Inferior parietal cortex (tissue), 1 donor: ENCODE data around the gene IQUB.
"Not testable (repeated sequence)": the region's sequence is repeated elsewhere in the genome, so short reads cannot be mapped to it uniquely, and the experiment has no call there.

Source experiments
- DNase-seq: peaks from one replicate; pipeline ENCODE4 v3.0.0-alpha.2; 2016; ENCODE audit errors: extremely low spot score

Gene IQUB

DNA sequence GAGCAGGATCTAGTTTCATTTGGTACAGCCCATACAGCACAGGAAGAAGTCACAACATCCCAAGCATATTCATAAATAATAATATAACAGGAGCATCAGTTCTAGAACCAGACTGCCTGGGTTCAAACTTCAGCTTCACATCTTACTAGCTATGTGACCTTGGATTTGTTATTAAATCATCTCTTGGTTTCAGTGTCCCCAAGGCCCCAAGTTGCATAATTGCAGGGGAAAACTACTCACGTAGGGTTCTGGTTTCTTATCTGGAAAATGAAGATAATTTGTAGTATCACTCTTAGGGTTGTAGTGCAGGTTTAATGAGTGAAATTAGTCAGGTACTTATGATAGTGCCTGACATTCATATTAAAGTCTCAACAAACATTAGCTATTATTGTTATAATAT is 5.5 kb upstream of the IQUB start:
- no peak for DNase-seq

DNA sequence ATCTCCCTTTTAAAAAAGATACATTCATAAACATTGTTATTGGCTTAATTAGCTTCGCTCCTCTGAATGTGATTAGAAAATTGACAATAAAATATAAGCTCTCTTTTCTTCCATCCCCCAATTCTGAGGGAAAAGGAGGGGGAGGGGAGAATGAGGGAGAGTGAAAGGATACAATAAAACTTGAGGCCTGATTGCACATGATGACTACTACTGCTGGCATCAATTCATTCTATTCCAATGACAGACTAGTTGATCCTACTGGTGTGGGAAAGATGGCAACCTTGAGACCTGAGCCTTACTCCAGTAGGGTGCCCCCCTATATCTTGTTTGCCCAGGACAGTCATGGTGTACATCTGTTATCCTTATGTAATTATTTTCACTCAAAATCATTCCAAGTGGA is 4.5 kb upstream of the IQUB start:
- DNase-seq = no peak

DNA sequence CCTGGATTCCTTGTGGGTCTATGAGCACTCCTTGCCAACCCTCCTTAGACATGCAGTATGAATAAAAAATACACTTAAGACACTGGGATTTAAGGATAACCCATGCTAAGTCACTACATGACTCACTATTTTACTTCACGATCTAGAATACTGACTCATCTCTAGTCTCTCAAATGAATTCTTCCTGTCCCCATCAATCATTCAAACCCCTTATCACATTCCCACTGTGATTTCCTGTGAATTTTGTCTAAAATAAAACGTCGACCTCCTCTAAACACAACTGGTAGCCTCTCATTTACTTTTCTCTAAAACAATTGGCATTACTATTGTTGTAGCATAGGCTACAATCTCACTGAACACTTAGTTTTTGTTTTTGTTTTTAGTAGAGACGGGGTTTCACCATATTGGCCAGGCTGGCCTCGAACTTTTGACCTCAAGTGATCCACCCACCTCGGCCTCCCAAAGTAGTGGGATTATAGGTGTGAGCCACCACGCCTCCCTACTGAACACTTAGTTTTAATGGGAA is 3.9 kb upstream of the IQUB start:
- no peak for DNase-seq

DNA sequence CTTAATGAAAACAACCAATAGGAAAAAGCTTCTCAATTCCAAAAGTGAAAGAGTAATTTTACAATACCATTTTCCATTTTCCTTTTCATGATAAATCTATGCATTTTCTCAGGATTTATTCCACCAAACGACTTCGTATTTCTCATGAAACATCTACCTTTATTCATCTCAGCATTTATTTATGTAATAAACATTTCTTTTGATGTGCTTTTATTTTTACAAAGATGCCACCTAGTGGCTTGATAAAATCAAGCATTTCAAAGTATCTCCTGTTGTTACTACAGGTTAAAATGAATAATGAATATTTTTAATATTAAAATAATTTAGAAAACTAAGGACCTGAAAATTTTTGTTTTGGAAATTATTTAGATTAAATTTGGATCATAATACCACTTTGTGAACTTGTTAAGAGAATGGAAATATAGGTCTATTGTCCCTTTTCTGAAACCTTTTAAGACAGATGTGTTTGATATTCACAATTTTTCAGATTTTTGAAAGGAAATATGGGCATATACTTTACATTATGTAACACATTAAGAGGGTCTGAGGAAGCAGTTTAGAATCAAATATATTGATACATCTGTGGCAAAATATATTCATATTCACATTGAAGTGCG is 2.7 kb upstream of the IQUB start:
- no peak for DNase-seq

DNA sequence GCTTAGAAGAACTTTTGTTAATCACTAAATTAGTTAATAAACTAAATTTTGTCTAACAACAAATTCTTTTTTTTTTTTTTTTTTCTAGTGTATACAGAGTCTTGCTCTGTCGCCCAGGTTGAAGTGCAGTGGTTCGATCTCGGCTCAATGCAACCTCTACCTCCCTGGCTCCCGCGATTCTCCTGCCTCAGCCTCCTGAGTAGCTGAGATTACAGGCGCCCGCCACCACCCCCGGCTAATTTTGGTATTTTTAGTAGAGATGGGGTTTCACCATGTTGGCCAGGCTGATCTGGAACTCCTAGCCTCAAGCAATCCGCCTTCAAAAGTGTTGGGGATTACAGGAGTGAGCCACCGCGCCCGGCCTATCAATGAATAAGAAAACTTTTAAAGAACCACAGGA is 1.1 kb upstream of the IQUB start:
- DNase-seq = no peak

DNA sequence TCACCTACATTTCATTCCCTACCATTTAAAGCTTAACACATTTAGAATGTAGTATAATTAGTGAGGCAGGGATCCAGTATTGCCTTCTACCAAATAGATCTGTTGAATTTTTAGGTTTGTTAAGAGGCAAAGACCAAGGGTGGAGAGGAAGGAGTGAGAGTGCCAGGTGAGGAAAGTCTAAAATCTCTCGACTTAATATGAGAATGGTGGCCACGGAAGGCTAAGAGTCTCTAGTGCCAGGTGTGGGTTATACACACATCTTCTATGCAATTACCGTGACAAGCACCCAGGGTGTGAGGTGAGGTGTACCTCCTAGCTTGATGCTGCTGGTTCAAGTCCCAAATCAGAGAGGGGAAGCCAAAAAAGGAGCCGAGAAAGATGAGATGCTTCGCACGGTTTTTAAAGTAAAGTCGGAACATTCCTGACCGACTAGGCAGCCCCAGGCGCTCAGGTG is 439 bp downstream of the IQUB start:
- no peak for DNase-seq

DNA sequence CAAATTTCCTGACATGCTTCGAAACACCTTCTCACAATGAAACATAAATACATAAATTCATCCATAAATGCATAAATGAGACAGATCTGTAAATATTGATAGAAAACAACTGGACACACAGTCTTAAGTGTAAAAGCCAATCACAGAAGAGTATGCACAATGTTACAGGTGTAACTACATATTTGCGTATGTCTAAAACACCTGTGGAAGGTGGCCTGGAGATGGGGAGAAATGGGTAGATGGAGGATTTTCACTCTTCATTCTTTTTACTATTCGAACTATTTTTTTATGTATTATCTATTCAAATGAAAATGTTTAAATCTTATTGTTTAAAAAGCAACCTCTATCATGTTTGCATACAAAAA is 860 bp downstream of the IQUB start:
- DNase-seq = no peak

DNA sequence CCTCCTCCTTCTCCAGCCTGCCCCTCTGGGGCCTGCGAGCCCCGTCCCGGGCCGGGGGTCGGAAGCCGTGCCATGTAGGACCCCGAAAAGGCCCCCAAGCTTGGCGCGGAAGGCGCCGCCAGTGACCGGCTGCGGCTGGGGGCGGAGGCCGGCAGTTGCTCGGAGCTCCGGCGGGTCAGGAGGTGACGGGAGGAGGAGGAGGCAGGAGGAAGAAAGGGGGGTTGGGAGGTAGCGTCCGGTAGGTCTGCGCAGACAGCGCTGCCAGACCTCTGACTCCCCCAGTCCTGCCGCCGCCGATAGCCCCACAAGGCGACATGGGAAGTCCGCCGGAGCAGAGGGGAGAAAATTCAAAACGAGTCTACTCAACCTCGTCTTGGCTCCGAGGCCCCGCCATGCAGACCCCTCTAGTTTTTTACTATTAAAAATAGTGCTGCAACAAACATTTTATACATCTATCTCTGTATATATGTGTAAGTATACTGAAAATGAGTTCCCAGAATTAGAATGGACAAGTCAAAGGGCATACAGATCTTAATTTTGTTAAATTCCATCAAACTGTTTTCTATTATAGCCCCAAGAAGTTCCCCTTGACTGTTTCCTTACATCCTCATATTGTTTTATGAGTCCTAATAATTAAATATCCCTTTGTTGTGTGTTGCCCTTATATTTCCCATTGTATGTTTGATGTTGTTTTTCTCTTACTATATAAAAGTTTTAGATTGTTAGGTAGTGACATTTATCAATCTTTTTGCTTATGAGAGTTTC is 1.4 kb downstream of the IQUB start:
- DNase-seq = not testable (repeated sequence)

DNA sequence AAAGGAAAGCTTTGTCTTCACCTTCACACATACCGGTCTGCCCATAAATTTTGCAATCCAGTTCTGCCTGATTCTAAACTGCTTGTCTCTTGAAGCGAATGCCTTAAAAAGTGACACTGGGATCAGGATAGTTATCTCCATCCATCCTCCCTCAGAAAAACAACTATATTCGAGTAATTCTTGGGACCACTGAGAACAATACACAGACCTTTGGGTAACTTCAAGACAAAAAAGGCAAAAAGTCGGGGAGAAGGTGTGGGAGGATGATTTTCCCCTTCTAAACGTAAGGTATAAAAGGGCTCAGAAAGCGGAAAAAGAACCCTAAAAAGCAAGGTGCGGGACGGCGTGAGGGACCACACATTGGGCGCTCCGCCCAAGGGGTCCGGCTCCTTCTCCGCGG is 2.1 kb downstream of the IQUB start:
- not testable (repeated sequence) for DNase-seq

DNA sequence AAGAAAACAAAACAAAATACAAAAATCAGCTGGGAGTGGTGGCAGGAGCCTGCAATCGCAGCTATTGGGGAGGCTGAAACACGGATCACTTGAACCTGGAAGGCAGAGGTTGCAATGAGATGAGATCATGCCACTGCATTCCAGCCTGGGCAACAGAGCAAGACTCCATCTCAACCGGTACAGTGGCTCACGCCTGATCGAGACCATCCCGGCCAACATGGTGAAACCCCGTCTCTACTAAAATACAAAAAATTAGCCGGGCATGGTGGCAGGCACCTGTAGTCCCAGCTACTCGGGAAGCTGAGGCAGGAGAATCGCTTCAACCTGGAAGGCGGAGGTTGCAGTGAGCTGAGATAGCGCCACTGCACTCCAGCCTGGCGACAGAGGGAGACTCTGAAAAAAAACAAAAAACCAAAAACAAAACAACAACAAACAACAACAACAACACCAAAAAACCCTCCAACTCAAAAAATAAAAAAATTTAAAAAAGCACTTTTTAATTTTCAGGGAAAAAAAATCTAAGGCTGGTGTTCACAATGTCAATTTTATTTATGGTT is 4.3 kb downstream of the IQUB start:
- DNase-seq = not testable (repeated sequence)

DNA sequence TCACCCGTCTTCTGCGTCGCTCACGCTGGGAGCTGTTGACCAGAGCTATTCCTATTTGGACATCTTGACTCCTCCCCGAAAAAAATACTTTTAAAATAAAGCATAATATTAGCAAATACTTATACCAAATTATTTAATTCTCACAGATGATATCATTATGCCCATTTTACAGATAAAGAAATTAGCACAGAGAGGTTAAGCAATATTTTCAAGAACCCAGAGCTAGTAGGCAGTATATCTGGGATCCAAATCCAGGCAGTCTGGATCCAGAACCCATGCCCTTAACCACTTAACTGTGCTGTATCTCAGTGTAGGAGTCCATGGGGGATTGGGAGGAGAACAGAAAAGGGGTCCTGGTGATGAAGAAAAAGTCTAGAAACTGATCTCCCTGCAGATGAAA is 6.1 kb downstream of the IQUB start:
- no peak for DNase-seq

DNA sequence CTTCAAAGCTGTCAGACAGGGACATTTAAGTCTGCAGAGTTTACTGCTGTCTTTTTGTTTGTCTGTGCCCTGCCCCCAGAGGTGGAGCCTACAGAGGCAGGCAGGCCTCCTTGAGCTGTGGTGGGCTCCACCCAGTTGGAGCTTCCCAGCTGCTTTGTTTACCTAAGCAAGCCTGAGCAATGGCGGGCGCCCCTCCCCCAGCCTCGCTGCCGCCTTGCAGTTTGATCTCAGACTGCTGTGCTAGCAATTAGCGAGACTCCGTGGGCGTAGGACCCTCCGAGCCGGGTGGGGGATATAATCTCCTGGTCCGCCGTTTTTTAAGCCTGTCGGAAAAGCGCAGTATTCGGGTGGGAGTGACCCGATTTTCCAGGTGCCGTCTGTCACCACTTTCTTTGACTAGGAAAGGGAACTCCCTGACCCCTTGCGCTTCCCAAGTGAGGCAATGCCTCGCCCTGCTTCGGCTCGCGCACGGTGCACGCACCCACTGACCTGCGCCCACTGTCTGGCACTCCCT is 6.6 kb downstream of the IQUB start:
- DNase-seq = not testable (repeated sequence)

DNA sequence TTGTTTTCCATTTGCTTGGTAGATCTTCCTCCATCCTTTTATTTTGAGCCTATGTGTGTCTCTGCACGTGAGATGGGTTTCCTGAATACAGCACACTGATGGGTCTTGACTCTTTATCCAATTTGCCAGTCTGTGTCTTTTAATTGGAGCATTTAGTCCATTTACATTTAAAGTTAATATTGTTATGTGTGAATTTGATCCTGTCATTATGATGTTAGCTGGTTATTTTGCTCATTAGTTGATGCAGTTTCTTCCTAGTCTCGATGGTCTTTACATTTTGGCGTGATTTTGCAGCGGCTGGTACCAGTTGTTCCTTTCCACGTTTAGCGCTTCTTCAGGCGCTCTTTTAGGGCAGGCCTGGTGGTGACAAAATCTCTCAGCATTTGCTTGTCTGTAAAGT is 7.9 kb downstream of the IQUB start:
- DNase-seq = not testable (repeated sequence)

DNA sequence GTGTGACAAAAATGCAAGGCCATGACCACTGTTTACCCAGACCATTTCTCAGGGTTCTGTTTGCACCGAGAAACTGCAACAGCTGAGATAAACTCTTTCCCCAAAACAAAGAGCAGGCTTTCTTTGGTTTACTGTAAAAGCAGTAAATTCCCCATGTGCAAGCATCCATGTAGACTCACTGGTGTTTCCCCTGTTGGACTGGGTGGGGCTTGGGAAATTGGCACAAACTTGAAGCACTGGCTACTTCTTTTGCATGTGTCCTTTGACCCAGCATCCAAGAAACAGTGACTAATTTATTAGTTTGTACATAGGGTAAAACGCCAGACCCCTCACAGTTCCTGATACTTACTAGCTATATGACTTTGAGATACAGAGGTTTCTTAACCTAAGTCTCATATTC is 12.3 kb downstream of the IQUB start:
- no peak for DNase-seq

DNA sequence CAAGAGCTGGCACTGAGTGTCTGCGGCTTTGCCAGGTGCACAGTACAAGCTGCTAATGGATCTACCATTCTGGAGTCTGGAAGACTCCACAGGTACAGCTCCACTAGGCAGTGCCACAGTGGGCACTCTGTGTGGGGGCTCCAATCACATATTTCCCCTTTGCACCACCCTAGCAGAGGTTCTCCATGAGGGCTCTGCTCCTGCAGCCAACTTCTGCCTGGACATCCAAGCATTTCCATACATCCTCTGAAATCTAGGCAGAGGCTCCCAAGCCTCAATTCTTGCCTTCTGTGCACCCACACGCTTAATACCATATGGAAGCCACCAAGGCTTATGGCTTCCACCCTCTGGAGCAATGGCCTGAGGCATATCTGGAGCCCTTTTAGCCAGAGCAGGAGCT is 29.2 kb downstream of the IQUB start:
- DNase-seq = no peak

DNA sequence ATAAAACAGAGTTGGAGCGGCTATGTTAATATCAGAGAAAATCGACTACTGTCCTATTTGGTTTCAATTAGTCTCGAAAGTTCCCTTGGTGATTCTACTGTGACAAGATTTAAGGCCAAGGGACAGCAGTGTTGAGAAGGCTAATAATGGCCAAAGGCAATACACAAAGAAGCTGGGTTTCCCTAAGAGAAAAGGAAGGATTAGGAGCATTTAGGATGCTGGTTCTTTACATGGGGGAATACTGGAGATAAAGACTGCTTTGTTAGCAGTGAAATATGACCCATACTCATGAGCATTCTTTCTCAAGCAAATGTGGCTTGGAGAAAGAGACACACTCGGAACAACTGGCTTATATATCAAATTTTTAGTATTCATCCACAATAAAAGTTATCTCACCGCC is 32.2 kb downstream of the IQUB start:
- DNase-seq = no peak

DNA sequence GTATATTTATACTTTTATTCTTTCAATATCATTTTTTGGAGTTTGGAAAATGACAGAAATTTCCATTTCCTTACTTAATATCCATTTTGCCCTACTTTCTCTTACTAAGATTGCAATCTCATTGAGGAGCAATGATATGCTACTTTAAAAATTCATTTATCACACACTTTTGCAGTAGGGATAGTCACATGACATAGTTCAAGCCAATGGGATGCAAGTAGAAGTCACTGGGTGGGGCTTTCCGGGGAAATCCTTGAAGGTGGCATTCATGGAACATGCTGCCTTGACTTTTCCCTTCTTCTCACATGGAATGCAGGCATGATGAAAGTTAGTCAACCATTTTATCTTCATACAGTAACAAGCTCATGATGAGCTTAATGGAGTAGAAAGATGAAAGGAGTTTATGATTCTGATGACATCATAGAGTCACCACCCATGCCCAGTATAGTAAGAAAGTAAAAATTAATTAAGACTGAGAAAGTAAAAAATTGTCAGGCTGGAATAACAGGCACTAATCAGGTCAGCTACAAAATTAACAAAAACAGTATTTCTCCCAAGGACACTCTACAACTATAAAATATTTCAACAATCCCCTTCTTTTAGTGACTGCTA is 33.4 kb downstream of the IQUB start:
- DNase-seq = no peak

DNA sequence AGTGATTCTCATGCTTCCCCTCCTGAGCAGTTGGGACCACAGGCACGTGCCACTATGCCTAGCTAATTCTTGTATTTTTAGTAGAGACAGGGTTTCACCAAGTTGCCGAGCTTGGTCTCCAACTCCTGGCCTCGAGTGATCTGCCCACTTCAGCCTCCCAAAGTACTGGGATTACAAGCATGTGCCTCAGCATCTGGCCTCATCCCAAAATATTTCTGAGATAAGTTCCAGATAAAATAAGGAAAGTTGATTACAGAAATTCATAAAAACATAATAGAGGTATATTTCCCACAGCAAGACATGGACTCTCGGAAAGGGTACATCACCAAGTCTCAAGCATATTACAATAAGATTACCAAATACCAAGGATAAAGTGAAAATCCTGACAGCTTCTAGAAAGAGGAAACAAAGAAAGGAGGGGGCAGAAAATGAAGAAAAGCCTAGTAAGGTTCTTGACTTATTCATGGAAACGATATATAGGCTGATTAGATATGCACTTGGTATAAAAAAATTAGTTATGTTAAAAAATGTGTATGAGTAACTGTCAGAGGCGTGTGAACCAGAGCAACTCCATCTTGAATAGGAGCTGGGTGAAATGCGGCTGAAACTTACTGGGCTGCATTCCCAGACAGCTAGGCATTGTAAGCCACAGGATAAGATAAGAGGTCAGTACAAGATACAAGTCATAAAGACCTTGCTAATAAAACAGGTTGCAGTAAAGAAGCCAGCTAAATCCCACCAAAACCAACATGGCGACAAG is 35.0 kb downstream of the IQUB start:
- no peak for DNase-seq

DNA sequence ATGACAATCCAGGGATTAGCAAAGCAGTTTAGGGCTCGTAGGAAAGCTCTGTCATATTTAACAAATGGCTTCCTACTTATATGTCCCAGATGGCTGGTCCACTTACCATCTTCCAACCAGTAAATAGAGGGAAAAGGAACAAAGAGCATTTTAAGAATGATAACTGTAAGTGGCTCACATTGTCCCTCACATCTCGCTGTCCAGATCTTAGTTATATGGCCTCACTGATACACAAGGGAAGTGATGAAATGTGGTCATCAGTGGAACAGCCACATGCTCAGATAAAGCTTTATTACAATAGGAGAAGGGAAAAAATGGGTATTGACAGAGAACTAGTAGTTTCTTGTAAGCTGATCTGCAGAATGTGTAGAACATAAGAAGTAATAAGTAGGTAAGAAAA is 35.8 kb downstream of the IQUB start:
- DNase-seq = no peak

DNA sequence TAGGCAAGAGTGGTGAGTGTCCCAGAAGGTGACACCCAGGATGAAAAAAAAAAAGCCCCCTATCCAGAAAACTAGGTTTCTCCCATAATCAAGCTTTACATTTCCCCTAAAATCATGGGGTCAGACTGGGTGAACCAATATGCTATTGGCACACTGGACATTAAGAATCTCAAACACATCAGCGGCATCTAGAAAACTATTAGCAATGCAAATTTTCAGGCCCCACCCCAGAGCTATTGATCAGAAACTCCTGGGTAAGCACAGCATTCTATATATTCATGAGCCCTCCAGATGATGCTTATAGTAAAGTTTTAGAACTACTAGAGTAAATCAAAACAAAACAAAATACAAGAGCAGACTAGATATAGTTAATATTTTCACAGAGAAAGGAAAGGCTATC is 36.4 kb downstream of the IQUB start:
- DNase-seq = no peak

DNA sequence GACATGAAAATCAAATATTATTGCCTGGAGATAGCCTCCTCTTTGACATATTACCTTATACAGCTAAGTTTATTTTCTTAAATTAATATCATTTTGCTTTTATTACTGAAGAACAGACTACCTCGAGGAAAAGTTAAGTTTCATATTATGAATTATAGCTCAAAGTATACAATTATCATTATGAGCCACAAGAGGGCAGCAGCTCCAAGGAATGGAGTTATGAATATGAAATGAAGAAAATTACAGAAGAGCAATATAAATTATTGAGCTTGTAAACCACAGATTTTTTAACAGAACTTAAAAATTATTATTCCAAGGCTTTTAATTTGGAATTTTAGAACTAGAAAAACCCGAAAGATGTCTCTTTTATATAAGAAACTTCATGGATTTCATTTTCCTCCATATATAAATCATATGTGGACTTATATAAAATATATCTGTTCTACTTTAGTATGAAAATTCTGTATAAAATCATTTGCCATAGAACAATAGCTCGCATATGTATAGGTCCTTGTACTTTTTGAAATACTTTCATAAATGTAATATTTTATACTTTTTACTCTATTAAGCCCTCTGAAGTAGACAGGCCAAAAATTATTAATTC is 40.1 kb downstream of the IQUB start:
- DNase-seq = peak; percentile 80
